ENCODE data around the gene FBXO21.

FBXO21 gene

DNA sequence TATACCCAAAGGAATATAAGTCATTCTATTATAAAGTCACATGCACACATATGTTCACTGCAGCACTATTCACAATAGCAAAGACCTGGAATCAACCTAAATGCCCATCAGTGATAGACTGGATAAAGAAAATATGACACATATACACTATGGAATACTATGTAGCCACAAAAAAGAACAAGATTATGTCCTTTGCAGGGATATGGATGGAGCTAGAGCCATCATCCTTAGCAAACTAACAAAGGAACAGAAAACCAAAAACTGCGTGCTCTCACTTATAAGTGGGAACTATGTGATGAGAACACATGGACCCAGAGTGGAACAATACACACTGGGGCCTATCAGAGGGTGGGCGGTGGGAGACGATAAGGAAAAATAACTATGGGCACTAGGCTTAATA is 21.3 kb downstream of the FBXO21 start:
- in situ Hi-C loops (cut with HindIII; ENCODE audit: low sequenced_read_pairs): no loop called here

- in situ Hi-C loops (cut with HindIII; ENCODE audit: low sequenced_read_pairs): no loop called here
Measured at GRCh38 chr12:117167769-117168168, 22.5 kb downstream of the FBXO21 start.

GRCh38 chr12:117166107-117166506 is 24.2 kb downstream of the FBXO21 start:
- in situ Hi-C loops (cut with HindIII; ENCODE audit: low sequenced_read_pairs): no loop called here

GRCh38 chr12:117165342-117165741 is 24.9 kb downstream of the FBXO21 start:
- in situ Hi-C loops (cut with HindIII; ENCODE audit: low sequenced_read_pairs): no loop called here

DNA sequence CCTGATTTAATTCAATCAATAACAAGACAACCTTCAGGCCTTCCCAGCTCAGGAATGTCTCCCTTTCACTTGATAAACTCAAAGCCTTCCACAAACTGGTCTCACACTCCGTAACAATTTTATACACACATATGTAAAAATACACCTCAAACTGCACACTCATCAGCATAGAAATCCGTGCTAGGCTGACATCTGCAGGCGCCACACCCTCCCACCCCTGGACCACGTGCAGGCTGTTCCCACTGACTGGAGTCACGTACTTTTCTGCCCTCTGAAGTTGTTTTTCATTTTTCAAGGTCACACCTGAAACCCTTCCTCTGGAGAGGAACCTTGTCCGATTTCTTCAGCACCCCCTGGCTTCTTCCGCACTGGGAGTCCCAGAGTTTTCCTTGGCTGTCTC is 27.6 kb downstream of the FBXO21 start:
- in situ Hi-C loops (cut with HindIII; ENCODE audit: low sequenced_read_pairs): no loop called here

DNA sequence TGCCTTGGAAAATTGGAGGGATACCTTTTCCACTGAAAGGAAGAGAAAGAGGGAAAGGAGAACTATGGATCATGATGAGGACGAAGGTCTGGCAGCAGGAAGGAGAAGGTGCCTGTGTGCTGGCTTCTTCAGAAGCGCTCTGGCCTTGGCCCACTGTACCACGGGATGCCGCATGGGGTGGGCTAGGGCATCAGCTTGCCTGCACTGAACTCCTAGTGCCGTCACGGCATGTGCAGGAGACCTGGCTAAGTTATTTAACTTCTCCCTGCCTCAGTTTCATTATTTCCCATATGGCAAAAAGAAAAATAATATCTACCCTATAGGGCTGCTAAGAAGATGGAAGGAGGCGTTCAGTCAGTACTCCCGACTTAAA is 28.1 kb downstream of the FBXO21 start:
- in situ Hi-C loops (cut with HindIII; ENCODE audit: low sequenced_read_pairs): no loop called here

- in situ Hi-C loops (cut with HindIII; ENCODE audit: low sequenced_read_pairs): no loop called here
Measured at GRCh38 chr12:117161460-117162166, 28.7 kb downstream of the FBXO21 start.

DNA sequence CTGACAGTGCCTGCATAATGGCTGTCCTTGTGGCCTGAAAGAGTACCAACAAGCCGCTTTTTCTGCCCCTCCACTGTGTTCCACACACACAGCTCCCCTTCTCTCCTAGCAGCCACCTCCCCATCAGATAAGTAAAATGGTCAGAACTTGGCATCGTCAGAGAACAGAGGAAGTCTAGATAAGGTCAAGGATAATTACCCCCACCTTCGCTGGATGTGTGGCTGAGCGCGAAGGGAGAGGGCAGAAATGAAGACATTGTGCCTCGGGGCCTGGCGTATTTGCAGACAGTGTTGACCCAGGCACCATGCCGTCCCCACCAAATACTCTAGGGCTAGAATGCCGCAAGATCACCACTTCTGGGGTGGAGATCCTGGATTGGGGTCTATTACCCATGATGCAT is 30.6 kb downstream of the FBXO21 start:
- in situ Hi-C loops (cut with HindIII; ENCODE audit: low sequenced_read_pairs): no loop called here

DNA sequence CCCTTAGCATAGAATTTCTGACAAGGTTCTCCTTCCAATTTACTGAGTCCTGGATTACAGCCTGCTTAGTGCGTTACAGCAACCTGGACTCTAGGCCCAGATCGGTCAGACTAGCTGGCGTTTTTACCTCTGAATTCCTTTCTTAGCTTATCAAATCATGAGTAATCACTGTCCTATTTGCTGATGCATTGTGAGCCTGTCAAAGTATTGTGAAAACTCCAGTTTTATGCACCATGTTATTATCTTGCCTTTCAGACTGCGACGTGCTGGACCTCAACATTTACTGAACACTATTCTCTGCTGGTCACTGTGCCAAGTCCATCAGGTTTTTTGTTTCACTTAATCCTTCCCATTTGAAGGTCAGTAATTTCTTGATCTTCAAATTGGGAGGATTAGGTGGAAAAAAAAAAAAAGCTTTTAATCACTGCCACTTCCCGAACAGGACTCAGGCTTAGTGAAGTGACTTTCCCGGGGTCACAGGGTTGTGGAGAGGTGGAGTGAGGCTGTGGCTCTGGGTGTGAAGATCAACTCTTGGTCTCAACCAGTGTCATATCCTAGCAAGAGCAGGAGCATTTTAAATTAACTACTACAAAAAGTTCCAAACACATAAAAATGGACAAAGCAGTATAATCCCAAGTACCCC is 31.2 kb downstream of the FBXO21 start:
- in situ Hi-C loops (cut with HindIII; ENCODE audit: low sequenced_read_pairs): no loop called here

- in situ Hi-C loops (cut with HindIII; ENCODE audit: low sequenced_read_pairs): no loop called here
Measured at GRCh38 chr12:117158096-117158495, 32.2 kb downstream of the FBXO21 start.

DNA sequence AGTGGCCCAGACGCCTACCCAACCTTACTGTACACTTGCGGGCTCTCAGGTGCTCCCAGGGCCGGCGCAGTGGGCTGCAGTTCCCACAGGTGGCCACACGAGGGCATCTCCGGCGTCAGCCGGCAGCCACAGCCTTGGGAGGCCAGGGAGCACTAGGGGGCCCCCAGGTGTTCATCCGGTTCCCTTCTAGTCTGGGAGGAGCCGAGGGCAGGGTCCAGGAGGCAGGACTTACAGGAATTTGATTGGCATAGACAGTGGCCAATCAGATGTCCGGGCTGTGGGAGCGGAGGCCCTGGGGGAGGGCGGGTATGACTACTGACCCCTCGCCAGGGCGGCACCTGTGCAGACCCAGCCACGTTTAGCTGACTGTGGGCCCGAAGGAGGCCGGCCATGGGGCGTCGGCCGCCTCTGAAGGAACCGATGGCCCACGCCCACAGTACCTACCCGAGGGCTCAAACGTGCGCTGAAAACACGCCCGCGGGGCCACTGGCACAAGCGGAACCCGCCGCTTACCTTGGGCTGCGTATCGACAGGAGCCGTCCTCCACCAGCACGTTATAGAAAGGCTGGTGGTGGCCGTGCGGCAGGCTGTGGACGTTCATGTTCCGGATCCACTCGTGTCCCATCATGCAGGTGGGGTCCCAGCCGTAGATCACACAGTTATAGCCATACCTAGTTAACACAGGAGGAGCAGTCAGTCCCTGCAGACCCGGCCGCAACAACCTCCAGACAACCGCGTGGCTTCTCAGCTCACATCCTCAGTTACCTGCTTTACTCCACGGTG is 34.8 kb downstream of the FBXO21 start:
- in situ Hi-C loops (cut with HindIII; ENCODE audit: low sequenced_read_pairs): no loop called here

GRCh38 chr12:117152793-117153775 is 37.2 kb downstream of the FBXO21 start:
- in situ Hi-C loops (cut with HindIII; ENCODE audit: low sequenced_read_pairs): no loop called here

GRCh38 chr12:117151403-117152031 is 38.8 kb downstream of the FBXO21 start:
- in situ Hi-C loops (cut with HindIII; ENCODE audit: low sequenced_read_pairs): no loop called here

DNA sequence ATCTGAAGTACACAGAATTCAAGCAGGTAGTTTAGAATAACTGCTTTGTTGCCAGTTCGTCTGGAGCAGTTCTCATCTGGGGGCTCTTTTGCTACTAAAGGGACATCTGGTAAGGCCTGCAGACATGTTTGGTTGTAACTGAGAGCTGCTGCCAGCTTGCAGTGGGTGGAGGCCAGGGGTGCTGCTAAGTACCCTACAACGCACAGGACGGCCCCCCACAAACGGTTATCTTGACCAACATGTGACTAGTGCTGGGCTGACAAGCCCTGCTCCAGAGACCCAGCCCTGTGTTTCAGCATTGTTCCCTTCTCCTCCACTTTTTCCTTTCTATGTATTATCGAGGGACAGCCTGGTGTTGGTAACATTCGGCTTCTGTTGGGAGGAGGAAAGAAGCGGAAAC is 40.8 kb downstream of the FBXO21 start:
- in situ Hi-C loops (cut with HindIII; ENCODE audit: low sequenced_read_pairs): no loop called here

- in situ Hi-C loops (cut with HindIII; ENCODE audit: low sequenced_read_pairs): no loop called here
Measured at GRCh38 chr12:117148642-117149041, 41.6 kb downstream of the FBXO21 start.

- in situ Hi-C loops (cut with HindIII; ENCODE audit: low sequenced_read_pairs): no loop called here
Measured at GRCh38 chr12:117147639-117148038, 42.6 kb downstream of the FBXO21 start.

GRCh38 chr12:117145597-117146154 is 44.6 kb downstream of the FBXO21 start:
- in situ Hi-C loops (cut with HindIII; ENCODE audit: low sequenced_read_pairs): no loop called here

DNA sequence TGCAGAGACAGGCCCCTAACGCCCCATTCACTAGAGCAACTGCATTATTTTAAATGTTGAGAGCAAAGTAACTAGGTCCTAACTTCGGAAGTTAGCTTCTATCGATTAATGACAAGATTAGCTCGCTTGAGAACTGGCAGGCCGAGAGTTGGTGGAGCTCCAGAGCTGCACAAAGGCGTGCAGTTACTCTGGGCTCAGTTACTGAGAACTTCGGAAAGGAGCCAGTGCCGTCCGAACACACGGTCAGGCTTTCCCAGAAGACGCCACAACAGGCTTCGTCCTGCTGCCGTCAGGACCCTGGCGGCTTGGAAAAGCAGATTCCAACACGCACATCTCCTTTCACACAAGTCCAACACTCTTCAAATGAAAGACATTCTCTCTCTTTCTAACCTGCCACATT is 45.7 kb downstream of the FBXO21 start:
- in situ Hi-C loops (cut with HindIII; ENCODE audit: low sequenced_read_pairs): no loop called here

- in situ Hi-C loops (cut with HindIII; ENCODE audit: low sequenced_read_pairs): no loop called here
Measured at GRCh38 chr12:117143008-117143532, 47.2 kb downstream of the FBXO21 start.

DNA sequence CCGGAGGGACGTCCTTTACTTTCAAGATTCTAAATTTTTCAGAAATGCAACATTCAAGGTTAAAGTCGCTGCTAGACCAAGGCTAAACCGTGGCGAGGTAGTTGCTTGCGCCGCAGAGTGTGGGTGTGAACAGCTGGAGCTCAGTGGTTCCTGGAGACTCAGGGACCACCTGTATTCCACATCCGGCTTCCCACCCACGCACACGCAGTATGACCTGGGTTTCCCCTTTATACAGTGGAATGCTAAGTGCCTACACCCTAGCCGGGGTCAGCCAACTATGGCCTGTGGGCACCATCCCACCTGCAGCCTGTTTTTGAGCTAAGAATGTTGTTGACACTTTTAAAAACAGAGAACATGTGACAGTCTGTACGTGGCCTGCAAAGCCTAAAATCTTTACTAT is 48.2 kb downstream of the FBXO21 start:
- in situ Hi-C loops (cut with HindIII; ENCODE audit: low sequenced_read_pairs): no loop called here
